ENCODE data around the gene HOTAIR.

The HOTAIR gene

GRCh38 chr12:54001283-54002187 lies 26.8 kb upstream of the HOTAIR start:
- no peak overlapping the region for H3K4me3 ChIP-seq (ENCODE audit: low read depth, low read length)
- TF ChIP-seq CTCF (conservative IDR thresholded peaks at IDR 0.05; ENCODE audit: low read depth, low read length), result no peak
- DNase-seq (ENCODE audit: low read depth), result no peak

GRCh38 chr12:54000116-54001114 lies 25.7 kb upstream of the HOTAIR start, which contains the start of gene HOXC9:
HOXC9 (plus strand) TSS chr12:54000161; CDS start chr12:54000189, 28 bp downstream.
- TF ChIP-seq CTCF (conservative IDR thresholded peaks at IDR 0.05; ENCODE audit: low read depth, low read length), result no peak
- no peak for DNase-seq (ENCODE audit: low read depth)
- H3K4me3 ChIP-seq (ENCODE audit: low read depth, low read length), result no peak within 1 kb of the TSS

- no peak overlapping the region for H3K4me3 ChIP-seq (ENCODE audit: low read depth, low read length)
- no peak for DNase-seq (ENCODE audit: low read depth)
- no peak for TF ChIP-seq CTCF (conservative IDR thresholded peaks at IDR 0.05; ENCODE audit: low read depth, low read length)
Measured at GRCh38 chr12:53999559-54000115, 24.9 kb upstream of the HOTAIR start.

GRCh38 chr12:53998900-53999236 lies 24.1 kb upstream of the HOTAIR start:
- TF ChIP-seq CTCF (conservative IDR thresholded peaks at IDR 0.05; ENCODE audit: low read depth, low read length), result no peak
- no peak for DNase-seq (ENCODE audit: low read depth)
- no peak overlapping the region for H3K4me3 ChIP-seq (ENCODE audit: low read depth, low read length)

GRCh38 chr12:53998110-53998899 lies 23.6 kb upstream of the HOTAIR start:
- no peak for TF ChIP-seq CTCF (conservative IDR thresholded peaks at IDR 0.05; ENCODE audit: low read depth, low read length)
- no peak overlapping the region for H3K4me3 ChIP-seq (ENCODE audit: low read depth, low read length)
- no peak for DNase-seq (ENCODE audit: low read depth)

Measured in choroid plexus epithelial cell (primary cell).